ENCODE results near the gene LAMC2. TPM values are rescaled to one million over a fixed set of nuclear protein-coding genes. Genes with fewer than 3 reads are reported as not detected.

The LAMC2 gene
- total and polyA plus RNA-seq, 10 of the 15 experiments (the other 5 are each of a cell fraction or from before 2014, with no cell fraction given), result 0.27 to 1.5 (median 0.92) TPM

GRCh38 chr1:183137782-183138181 is 48.3 kb upstream of the LAMC2 start:
- in situ Hi-C loops (cut with MboI) (no loop called here), intact Hi-C loops (cut with micrococcal nuclease; ENCODE audit: unreplicated experiment) (no loop called here)
- Histone ChIP-seq H3K9me3 (replicated peaks; ENCODE audit: control insufficient read depth, insufficient read depth, low read length) (no peaks in the 10 kb centered on the region), H3K4me2 (ENCODE audit: control insufficient read depth, insufficient read depth) (no peak overlapping the region), H3K4me3 (no peak overlapping the region), H3K27me3 (replicated peaks in 1 of 2; ENCODE audit: control insufficient read depth in 2 of 2, insufficient read depth in 2 of 2, low read length in 1 of 2) (no peaks in the 10 kb centered on the region), H2AFZ (ENCODE audit: control insufficient read depth, low read depth, low read length) (no peak overlapping the region), H3K79me2 (ENCODE audit: control insufficient read depth, insufficient read depth, low read length) (no peaks in the 10 kb centered on the region), H3K36me3 (ENCODE audit: control insufficient read depth in 2 of 2, insufficient read depth in 2 of 2, low read length in 1 of 2) (peaks cover 7 to 15% of the 10 kb centered on the region in 2 experiments; a peak in 3 of 4 replicates), H3K4me1 (ENCODE audit: control insufficient read depth, insufficient read depth, low read length) (no peaks in the 10 kb centered on the region; the same call in 1 of the 2 replicates), H4K20me1 (ENCODE audit: control insufficient read depth, insufficient read depth) (no peaks in the 10 kb centered on the region), H3K9ac (ENCODE audit: control insufficient read depth, insufficient read depth, low read length) (no peak overlapping the region), H3K27ac (ENCODE audit: control insufficient read depth, insufficient read depth) (no peak overlapping the region)
- CTCF ChIA-PET, result interaction anchor here (1.2 to 1.6 kb wide), 2 partner anchors 90 to 110 kb away, joined by 3 to 5 read pairs; no protein-coding TSS in a partner anchor
- DNase-seq (ENCODE audit: low read depth, low spot score) (no peak), FAIRE-seq (no peak), ATAC-seq (no peak)
- RAD21 ChIA-PET (ENCODE audit: unreplicated experiment), result interaction anchor here (1.0 to 1.5 kb wide), 2 partner anchors 88 to 90 kb away, joined by 3 to 4 read pairs; no protein-coding TSS in a partner anchor
- 52% methylated on average over 3 of the region's 3 CpGs for WGBS (ENCODE audit: insufficient coverage, insufficient replicate concordance, low lambda C conversion rate, missing lambda C conversion rate)
- BruUV-seq (replicated peaks), result no TSS peak
- POLR2A ChIA-PET, result no interaction called here
- SMC1A ChIA-PET (ENCODE audit: uncharacterized antibody, unreplicated experiment), result interaction anchor here (0.8 kb wide), 1 partner anchor 9 kb away, joined by 3 read pairs; no protein-coding TSS in a partner anchor
- no peak for TF ChIP-seq IRF3 (IDR thresholded peaks at IDR 0.05)
- TF ChIP-seq SIX5 (IDR thresholded peaks at IDR 0.05; ENCODE audit: low read depth, low read length, severe bottlenecking), result no peak
- no peak for TF ChIP-seq LARP7 (IDR thresholded peaks at IDR 0.05)
- no peak for TF ChIP-seq HDAC2 (IDR thresholded peaks at IDR 0.05)
- TF ChIP-seq NFXL1 (IDR thresholded peaks at IDR 0.05; ENCODE audit: borderline replicate concordance), result no peak
- TF ChIP-seq, protein P1, sequence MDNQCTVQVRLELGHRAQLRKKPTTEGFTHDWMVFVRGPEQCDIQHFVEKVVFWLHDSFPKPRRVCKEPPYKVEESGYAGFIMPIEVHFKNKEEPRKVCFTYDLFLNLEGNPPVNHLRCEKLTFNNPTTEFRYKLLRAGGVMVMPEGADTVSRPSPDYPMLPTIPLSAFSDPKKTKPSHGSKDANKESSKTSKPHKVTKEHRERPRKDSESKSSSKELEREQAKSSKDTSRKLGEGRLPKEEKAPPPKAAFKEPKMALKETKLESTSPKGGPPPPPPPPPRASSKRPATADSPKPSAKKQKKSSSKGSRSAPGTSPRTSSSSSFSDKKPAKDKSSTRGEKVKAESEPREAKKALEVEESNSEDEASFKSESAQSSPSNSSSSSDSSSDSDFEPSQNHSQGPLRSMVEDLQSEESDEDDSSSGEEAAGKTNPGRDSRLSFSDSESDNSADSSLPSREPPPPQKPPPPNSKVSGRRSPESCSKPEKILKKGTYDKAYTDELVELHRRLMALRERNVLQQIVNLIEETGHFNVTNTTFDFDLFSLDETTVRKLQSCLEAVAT (IDR thresholded peaks at IDR 0.05), result no peak
- no peak for TF ChIP-seq TCF7 (IDR thresholded peaks at IDR 0.05; ENCODE audit: borderline replicate concordance)
- TF ChIP-seq SKIL (IDR thresholded peaks at IDR 0.05; ENCODE audit: low read depth, poor library complexity, severe bottlenecking), result no peak
- no peak for TF ChIP-seq ZNF207 (IDR thresholded peaks at IDR 0.05; ENCODE audit: borderline replicate concordance)
- TF ChIP-seq NBN (IDR thresholded peaks at IDR 0.05), result no peak
- no peak for TF ChIP-seq HDAC6 (IDR thresholded peaks at IDR 0.05; ENCODE audit: unreplicated experiment)
- no peak for TF ChIP-seq ZBTB11 (CRISPR knock-in tag; IDR thresholded peaks at IDR 0.05)
- TF ChIP-seq CHD4 (IDR thresholded peaks at IDR 0.05), result no peak
- no peak for TF ChIP-seq EZH2 (IDR thresholded peaks at IDR 0.05; ENCODE audit: borderline replicate concordance, control insufficient read depth, low read depth, low read length)
- TF ChIP-seq CBX3 (IDR thresholded peaks at IDR 0.05; ENCODE audit: borderline replicate concordance, low read depth), result no peak
- TF ChIP-seq RAD51 (IDR thresholded peaks at IDR 0.05), result no peak
- no peak for TF ChIP-seq SMARCA5 (IDR thresholded peaks at IDR 0.05)
